ENCODE data around the gene SYTL1. TPM values are rescaled to one million over a fixed set of nuclear protein-coding genes. Genes with fewer than 3 reads are reported as not detected.

Gene SYTL1
- polyA plus RNA-seq, 1 of the 3 experiments (the other 2 are of a cell fraction): 3.0 TPM

GRCh38 chr1:27395441-27396195 is 53.8 kb downstream of the SYTL1 start (continued):
- TF ChIP-seq, protein P1, sequence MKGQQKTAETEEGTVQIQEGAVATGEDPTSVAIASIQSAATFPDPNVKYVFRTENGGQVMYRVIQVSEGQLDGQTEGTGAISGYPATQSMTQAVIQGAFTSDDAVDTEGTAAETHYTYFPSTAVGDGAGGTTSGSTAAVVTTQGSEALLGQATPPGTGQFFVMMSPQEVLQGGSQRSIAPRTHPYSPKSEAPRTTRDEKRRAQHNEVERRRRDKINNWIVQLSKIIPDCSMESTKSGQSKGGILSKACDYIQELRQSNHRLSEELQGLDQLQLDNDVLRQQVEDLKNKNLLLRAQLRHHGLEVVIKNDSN (IDR thresholded peaks at IDR 0.05; ENCODE audit: borderline replicate concordance, low read depth): no peak
- TF ChIP-seq JUND (IDR thresholded peaks at IDR 0.05): no peak
- TF ChIP-seq, protein P2, sequence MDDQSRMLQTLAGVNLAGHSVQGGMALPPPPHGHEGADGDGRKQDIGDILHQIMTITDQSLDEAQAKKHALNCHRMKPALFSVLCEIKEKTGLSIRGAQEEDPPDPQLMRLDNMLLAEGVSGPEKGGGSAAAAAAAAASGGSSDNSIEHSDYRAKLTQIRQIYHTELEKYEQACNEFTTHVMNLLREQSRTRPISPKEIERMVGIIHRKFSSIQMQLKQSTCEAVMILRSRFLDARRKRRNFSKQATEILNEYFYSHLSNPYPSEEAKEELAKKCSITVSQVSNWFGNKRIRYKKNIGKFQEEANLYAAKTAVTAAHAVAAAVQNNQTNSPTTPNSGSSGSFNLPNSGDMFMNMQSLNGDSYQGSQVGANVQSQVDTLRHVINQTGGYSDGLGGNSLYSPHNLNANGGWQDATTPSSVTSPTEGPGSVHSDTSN (IDR thresholded peaks at IDR 0.05): no peak
- no peak for TF ChIP-seq NRF1 (IDR thresholded peaks at IDR 0.05; ENCODE audit: low read depth, low read length)
- TF ChIP-seq RFX5 (IDR thresholded peaks at IDR 0.05; ENCODE audit: low read length): peak; percentile 37; the same call in 1 of the 2 replicates
- TF ChIP-seq RAD21 (IDR thresholded peaks at IDR 0.05; ENCODE audit: low read length): peak; percentile 89
- TF ChIP-seq, protein P3, sequence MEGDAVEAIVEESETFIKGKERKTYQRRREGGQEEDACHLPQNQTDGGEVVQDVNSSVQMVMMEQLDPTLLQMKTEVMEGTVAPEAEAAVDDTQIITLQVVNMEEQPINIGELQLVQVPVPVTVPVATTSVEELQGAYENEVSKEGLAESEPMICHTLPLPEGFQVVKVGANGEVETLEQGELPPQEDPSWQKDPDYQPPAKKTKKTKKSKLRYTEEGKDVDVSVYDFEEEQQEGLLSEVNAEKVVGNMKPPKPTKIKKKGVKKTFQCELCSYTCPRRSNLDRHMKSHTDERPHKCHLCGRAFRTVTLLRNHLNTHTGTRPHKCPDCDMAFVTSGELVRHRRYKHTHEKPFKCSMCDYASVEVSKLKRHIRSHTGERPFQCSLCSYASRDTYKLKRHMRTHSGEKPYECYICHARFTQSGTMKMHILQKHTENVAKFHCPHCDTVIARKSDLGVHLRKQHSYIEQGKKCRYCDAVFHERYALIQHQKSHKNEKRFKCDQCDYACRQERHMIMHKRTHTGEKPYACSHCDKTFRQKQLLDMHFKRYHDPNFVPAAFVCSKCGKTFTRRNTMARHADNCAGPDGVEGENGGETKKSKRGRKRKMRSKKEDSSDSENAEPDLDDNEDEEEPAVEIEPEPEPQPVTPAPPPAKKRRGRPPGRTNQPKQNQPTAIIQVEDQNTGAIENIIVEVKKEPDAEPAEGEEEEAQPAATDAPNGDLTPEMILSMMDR (IDR thresholded peaks at IDR 0.05): peak; percentile 95
- peak; percentile 80 for TF ChIP-seq SMC3 (IDR thresholded peaks at IDR 0.05; ENCODE audit: low read depth, low read length)
- no peak for TF ChIP-seq GABPA (IDR thresholded peaks at IDR 0.05; ENCODE audit: low read depth)
- no peak for TF ChIP-seq USF2 (IDR thresholded peaks at IDR 0.05; ENCODE audit: borderline replicate concordance, low read depth, low read length)
- no peak for TF ChIP-seq NFIC (IDR thresholded peaks at IDR 0.05; ENCODE audit: borderline replicate concordance)
- no peak for TF ChIP-seq GATA2 (CRISPR knock-in tag; IDR thresholded peaks at IDR 0.05)

DNA sequence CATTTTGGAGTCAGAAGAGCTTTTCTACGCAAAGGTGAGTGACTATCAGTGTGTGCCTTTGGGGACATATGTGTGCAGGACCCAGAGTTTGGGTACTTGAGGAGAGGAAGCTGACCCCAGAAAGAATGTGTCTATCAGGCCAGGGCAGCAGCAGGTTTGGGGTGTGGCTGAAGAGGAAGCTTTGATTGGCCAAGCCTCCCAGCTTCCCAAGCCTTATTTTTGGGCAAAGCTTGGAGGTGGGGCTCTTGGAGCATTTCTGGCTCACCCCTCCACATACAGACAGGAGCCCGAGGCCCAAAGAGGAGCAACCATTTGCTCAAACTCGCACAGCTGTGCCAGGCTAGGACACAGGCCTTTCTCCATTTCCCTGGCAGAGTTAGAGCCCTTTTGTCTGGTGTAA is 55.3 kb downstream of the SYTL1 start:
- no peak overlapping the region for H3K27ac ChIP-seq (ENCODE audit: low read depth in 2 of 2, low read length in 1 of 2)
- H3K4me3 ChIP-seq (ENCODE audit: low read depth in 2 of 2, low read length in 1 of 2): no peak overlapping the region
- POLR2A ChIA-PET: interaction anchor here (0.6 kb wide), 2 partner anchors 83 to 96 kb away, joined by 3 to 4 read pairs; no protein-coding TSS in a partner anchor
- peaks cover 11% of the 10 kb centered on the region; the same call in 1 of the 2 replicates for H3K79me2 ChIP-seq (ENCODE audit: insufficient read depth)
- H4K20me1 ChIP-seq (ENCODE audit: insufficient read depth): no peaks in the 10 kb centered on the region
- H3K9me3 ChIP-seq: no peaks in the 10 kb centered on the region
- CTCF ChIA-PET: interaction anchor here (1.0 to 20.0 kb wide), 9 partner anchors 8 to 294 kb away, joined by 3 to 731 read pairs (median 8); partner anchors contain the start of gene AHDC1
- WGBS (ENCODE audit: low lambda C conversion rate): 100% methylated on average over 1 of the region's 3 CpGs
- H3K27me3 ChIP-seq (ENCODE audit: insufficient read depth): no peaks in the 10 kb centered on the region
- peaks cover 0 to 4% of the 10 kb centered on the region in 2 experiments for H3K36me3 ChIP-seq (replicated peaks in 1 of 2; ENCODE audit: control insufficient read depth in 1 of 2, insufficient read depth in 2 of 2, low read length in 1 of 2)
- H2AFZ ChIP-seq (ENCODE audit: low read depth): no peak overlapping the region
- H3K9ac ChIP-seq: no peak overlapping the region
- DNase-seq: no peak
- H3F3A ChIP-seq (replicated peaks; ENCODE audit: insufficient read depth): peaks cover 15% of the 10 kb centered on the region
- H3K4me1 ChIP-seq (ENCODE audit: control insufficient read depth in 1 of 2, insufficient read depth in 2 of 2, low read depth in 1 of 2, low read length in 1 of 2): peaks cover 0 to 17% of the 10 kb centered on the region in 2 experiments; a peak in 2 of 4 replicates
- no peak overlapping the region for H3K4me2 ChIP-seq
- no peaks in the 10 kb centered on the region for H3K9me2 ChIP-seq
- TF ChIP-seq IRF3 (IDR thresholded peaks at IDR 0.05; ENCODE audit: low read depth, low read length) (no peak), POLR2AphosphoS5 (IDR thresholded peaks at IDR 0.05; ENCODE audit: low read depth, low read length) (no peak), CHD2 (IDR thresholded peaks at IDR 0.05; ENCODE audit: low read length, partially characterized antibody) (no peak), MEF2A (IDR thresholded peaks at IDR 0.05; ENCODE audit: borderline replicate concordance, low read depth) (no peak), YY1 (IDR thresholded peaks at IDR 0.05; ENCODE audit: low read depth) (no peak), GABPA (IDR thresholded peaks at IDR 0.05; ENCODE audit: low read depth) (no peak), TCF12 (IDR thresholded peaks at IDR 0.05) (no peak), SIN3A (IDR thresholded peaks at IDR 0.05; ENCODE audit: borderline replicate concordance, low read depth, low read length) (no peak), TEAD4 (IDR thresholded peaks at IDR 0.05; ENCODE audit: borderline replicate concordance, insufficient read depth) (no peak), MXI1 (IDR thresholded peaks at IDR 0.05; ENCODE audit: low read depth, low read length) (no peak), NFIC (IDR thresholded peaks at IDR 0.05; ENCODE audit: borderline replicate concordance) (no peak)
- TF ChIP-seq, protein P3 (IDR thresholded peaks at IDR 0.05): no peak
